Activated T-helper 2 cell treated with anti-CD3 and anti-CD28 coated beads, Interferon-gamma antibody, Interleukin-2, Interleukin-4, amounts not matched to agents 10 μg/mL and 5 μg/mL and 100 μg/mL, durations not matched to agents 14 hours and 24 hours and 36 hours (primary cell): Measurements from ENCODE around the gene GAREM2. TPM values are rescaled to one million over a fixed set of nuclear protein-coding genes. Genes with fewer than 3 reads are reported as not detected.

ENCODE experiments used
- DNase-seq: peaks from one replicate; pipeline ENCODE4 v3.0.0; 2021; ENCODE audit warnings: low spot score
- H3K27ac Mint-ChIP-seq: one replicate; pipeline ENCODE4 v1.8.0; 2021; ENCODE audit warnings: mixed read lengths
- H3K27me3 Mint-ChIP-seq: one replicate; pipeline ENCODE4 v1.8.0; 2021; ENCODE audit warnings: low read depth, mixed read lengths
- H3K36me3 Mint-ChIP-seq: one replicate; pipeline ENCODE4 v1.8.0; 2021; ENCODE audit warnings: low read depth, mixed read lengths
- H3K4me1 Mint-ChIP-seq: one replicate; pipeline ENCODE4 v1.8.0; 2021; ENCODE audit warnings: low read depth, mixed read lengths
- H3K4me3 Mint-ChIP-seq: one replicate; pipeline ENCODE4 v1.8.0; 2021; ENCODE audit warnings: low read depth, mild to moderate bottlenecking, moderate library complexity, mixed read lengths
- H3K9me3 Mint-ChIP-seq: one replicate; pipeline ENCODE4 v1.8.0; 2021; ENCODE audit warnings: mixed read lengths
- intact Hi-C: fragments of 100-400 bp; cut with micrococcal nuclease; formaldehyde crosslinking; loops from one replicate; pipeline ENCODE4 v1.15.1; 2023
- total RNA-seq: library from RNA; stranded (reverse); gene quantifications from 2 replicates; pipeline ENCODE4 v1.2.3, GENCODE V29; 2022

GAREM2 gene
- total RNA-seq, 1 donor from 2014 or later: 5.9 TPM

DNA sequence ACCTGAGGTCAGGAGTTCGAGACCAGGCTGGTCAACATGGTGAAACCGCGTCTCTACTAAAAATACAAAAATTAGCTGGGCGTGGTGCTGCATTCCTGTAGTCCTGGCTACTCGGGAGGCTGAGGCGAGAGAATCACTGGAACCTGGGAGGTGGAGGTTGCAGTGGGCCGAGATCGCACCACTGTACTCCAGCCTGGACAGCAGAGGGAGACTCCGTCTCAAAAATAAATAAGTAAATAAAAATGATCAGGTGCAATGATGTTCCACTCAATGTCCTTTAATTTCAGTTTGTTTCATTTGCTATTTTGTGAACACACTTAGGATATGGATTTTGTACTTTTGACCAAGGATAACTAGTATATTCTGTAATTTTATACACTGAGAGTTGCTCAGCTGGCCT is 62.2 kb downstream of the GAREM2 start:
- H3K27me3 Mint-ChIP-seq: no peaks in the 10 kb centered on the region
- H3K9me3 Mint-ChIP-seq: no peaks in the 10 kb centered on the region

DNA sequence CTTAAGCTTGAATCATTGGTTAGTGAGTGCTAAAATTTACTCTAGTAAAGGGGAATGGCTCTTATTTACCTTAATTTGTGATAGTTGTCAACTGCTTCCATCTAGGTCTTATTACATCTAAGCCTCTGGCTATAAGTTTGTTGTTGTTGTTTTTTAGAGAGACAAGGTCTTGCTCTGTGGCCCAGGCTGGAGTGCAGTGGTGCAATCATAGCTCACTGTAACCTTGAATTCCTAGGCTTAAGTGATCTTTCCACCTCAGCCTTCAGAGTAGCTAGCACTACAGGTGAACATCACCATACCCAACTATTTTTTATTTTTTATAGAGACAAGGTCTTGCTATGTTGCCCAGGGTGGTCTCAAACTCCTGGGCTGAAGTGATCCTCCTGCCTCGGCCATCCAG is 65.0 kb downstream of the GAREM2 start:
- H3K4me1 Mint-ChIP-seq: peaks cover 20% of the 10 kb centered on the region
- H3K27ac Mint-ChIP-seq: no peak overlapping the region
- no peak overlapping the region for H3K4me3 Mint-ChIP-seq
- DNase-seq: no peak
- no peaks in the 10 kb centered on the region for H3K27me3 Mint-ChIP-seq
- H3K36me3 Mint-ChIP-seq: peaks cover 42% of the 10 kb centered on the region
- no peaks in the 10 kb centered on the region for H3K9me3 Mint-ChIP-seq
- intact Hi-C loops: no loop called here

More for the DNA sequence above, 62.2 kb downstream of the GAREM2 start:
- no peak for DNase-seq
- no peak overlapping the region for H3K4me3 Mint-ChIP-seq
- intact Hi-C loops: no loop called here
- no peak overlapping the region for H3K27ac Mint-ChIP-seq
- H3K36me3 Mint-ChIP-seq: peaks cover 55% of the 10 kb centered on the region
- peaks cover 5% of the 10 kb centered on the region for H3K4me1 Mint-ChIP-seq

DNA sequence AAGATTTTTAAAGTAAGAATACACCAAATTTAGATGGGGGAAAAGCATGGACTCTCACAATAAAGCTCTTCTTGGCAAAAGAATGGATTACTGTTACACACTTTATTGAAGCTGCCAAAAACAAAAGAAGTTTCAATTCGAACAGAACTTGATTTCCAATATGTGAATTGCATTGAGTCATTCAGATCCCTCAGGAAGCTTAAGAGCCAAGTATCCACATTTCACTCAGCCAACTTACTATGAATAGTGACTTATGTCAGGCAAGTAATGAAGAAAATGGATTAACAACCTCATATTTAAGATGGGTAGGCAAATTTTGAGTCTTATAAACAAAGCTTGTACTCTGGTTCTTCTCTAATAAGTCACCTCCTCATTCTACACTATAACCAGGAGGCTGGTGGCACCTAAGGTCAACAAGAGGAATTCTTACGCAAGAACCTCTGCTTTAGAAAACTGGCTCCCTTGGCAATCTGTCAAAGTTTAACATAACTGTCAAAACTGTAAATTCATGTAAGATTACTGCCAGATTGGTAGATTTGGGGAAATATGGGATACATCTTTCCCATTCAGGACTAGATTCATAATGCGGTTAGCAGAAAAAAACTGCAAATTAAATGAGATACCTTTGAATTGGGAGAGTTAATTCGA is 65.5 kb downstream of the GAREM2 start:
- Mint-ChIP-seq H3K36me3 (peaks cover 41% of the 10 kb centered on the region), H3K4me3 (no peak overlapping the region), H3K9me3 (no peaks in the 10 kb centered on the region), H3K27ac (no peak overlapping the region), H3K27me3 (no peaks in the 10 kb centered on the region), H3K4me1 (peaks cover 25% of the 10 kb centered on the region)
- intact Hi-C loops: no loop called here
- DNase-seq: no peak

Other genes starting within 250 kb of the GAREM2 start
- 13.4 and 15.2 TPM in 2 replicates for gene KIF3C, start 190.6 kb upstream of the GAREM2 start, total RNA-seq
- gene RAB10, start 139.0 kb upstream of the GAREM2 start, total RNA-seq: 134 and 140 TPM in 2 replicates
- 134 and 137 TPM in 2 replicates for gene HADHA, start 71.5 kb downstream of the GAREM2 start, total RNA-seq
- 104 and 108 TPM in 2 replicates for gene HADHB, start 71.9 kb downstream of the GAREM2 start, total RNA-seq
- gene SELENOI, start 173.1 kb downstream of the GAREM2 start, total RNA-seq: 45.5 and 51.4 TPM in 2 replicates
- gene ADGRF3, start 173.7 kb downstream of the GAREM2 start, total RNA-seq: 1.6 and 3.1 TPM in 2 replicates
- gene DRC1, start 228.8 kb downstream of the GAREM2 start, total RNA-seq: not detected in 2 replicates